SK-N-SH (cell line): ENCODE measurements around the gene MCM3AP. TPM values are rescaled to one million over a fixed set of nuclear protein-coding genes. Genes with fewer than 3 reads are reported as not detected.

Experiments
- CTCF ChIA-PET: fragments of 300-600, 350-600 bp; formaldehyde crosslinking; extraction: SDS; loops from one replicate; lab custom pipeline; 2021; lab: Yijun Ruan, JAX
- POLR2A ChIA-PET: fragments of 350-600 bp; sonication (Branson Sonifier 250); formaldehyde crosslinking; extraction: SDS; loops from one replicate; lab custom pipeline; 2020; ENCODE audit warnings: antibody characterized with exemption, inconsistent platforms; lab: Yijun Ruan, JAX
- DNase-seq: peaks from one replicate; pipeline ENCODE4 v3.0.0; 2012
- H2AFZ ChIP-seq: fragments of 200-600 bp; sonication (generic); 2 replicates; pipeline ENCODE4 v1.8.1; 2016; ENCODE audit warnings: antibody characterized with exemption, mild to moderate bottlenecking, low read depth
- H3F3A ChIP-seq: fragments of 200-600 bp; sonication (generic); replicated peaks from 2 replicates; pipeline ENCODE3; 2016; ENCODE audit warnings: antibody characterized with exemption, mild to moderate bottlenecking; ENCODE audit not compliant: insufficient read depth
- H3K27ac ChIP-seq, 2 experiments: fragments of 200-500 bp in 1 of 2; fragments of 200-600 bp in 1 of 2; sonication (Bioruptor generic) in 1 of 2; sonication (generic), shearing (Covaris generic) in 1 of 2; 2 replicates each; pipeline versions ENCODE4 v1.5.1 to v1.6.1; 2014 to 2016; ENCODE audit warnings: low read depth in 2 of 2, inconsistent platforms in 1 of 2, low read length in 1 of 2, mild to moderate bottlenecking in 1 of 2, mixed read lengths in 1 of 2
- H3K27me3 ChIP-seq: fragments of 200-600 bp; sonication (generic), shearing (Covaris generic); 2 replicates; pipeline ENCODE4 v1.6.1; 2016; ENCODE audit warnings: mixed run types; ENCODE audit not compliant: insufficient read depth
- H3K36me3 ChIP-seq, 2 experiments: fragments of 200-500 bp in 1 of 2; fragments of 200-600 bp in 1 of 2; sonication (Bioruptor generic) in 1 of 2; sonication (generic) in 1 of 2; replicated peaks in 1 of 2; 2 replicates each; pipeline versions ENCODE3 to v1.5.1; 2014 to 2016; ENCODE audit warnings: low read length in 1 of 2, mild to moderate bottlenecking in 1 of 2; ENCODE audit not compliant: insufficient read depth in 2 of 2, control insufficient read depth in 1 of 2
- H3K4me1 ChIP-seq, 2 experiments: fragments of 200-500 bp in 1 of 2; fragments of 200-600 bp in 1 of 2; sonication (Bioruptor generic) in 1 of 2; sonication (generic), shearing (Covaris generic) in 1 of 2; 2 replicates each; pipeline versions ENCODE4 v1.5.1 to v1.6.1; 2014 to 2016; ENCODE audit warnings: low read depth in 1 of 2, low read length in 1 of 2, mixed run types in 1 of 2; ENCODE audit not compliant: insufficient read depth in 2 of 2, control insufficient read depth in 1 of 2
- H3K4me2 ChIP-seq: fragments of 200-600 bp; sonication (generic), shearing (Covaris generic); 2 replicates; pipeline ENCODE4 v1.6.1; 2017; ENCODE audit warnings: mixed run types
- H3K4me3 ChIP-seq, 2 experiments: fragments of 200-500 bp in 1 of 2; fragments of 200-600 bp in 1 of 2; sonication (Bioruptor generic) in 1 of 2; sonication (generic), shearing (Covaris generic) in 1 of 2; 2 replicates each; pipeline versions ENCODE4 v1.5.1 to v1.8.1; 2014 to 2016; ENCODE audit warnings: low read depth in 2 of 2, inconsistent platforms in 1 of 2, low read length in 1 of 2, mild to moderate bottlenecking in 1 of 2, mixed read lengths in 1 of 2, moderate library complexity in 1 of 2
- H3K79me2 ChIP-seq: fragments of 200-600 bp; sonication (generic); 2 replicates; pipeline ENCODE4 v1.8.1; 2017; ENCODE audit warnings: mild to moderate bottlenecking; ENCODE audit not compliant: insufficient read depth
- H3K9ac ChIP-seq: fragments of 200-600 bp; sonication (generic); 2 replicates; pipeline ENCODE4 v1.6.1; 2017; ENCODE audit warnings: mixed run types
- H3K9me2 ChIP-seq: fragments of 200-600 bp; sonication (generic); 2 replicates; pipeline ENCODE4 v1.6.1; 2017; ENCODE audit warnings: mixed run types
- H3K9me3 ChIP-seq: fragments of 200-600 bp; sonication (generic); 2 replicates; pipeline ENCODE4 v1.6.1; 2017; ENCODE audit warnings: mixed run types, mild to moderate bottlenecking, moderate library complexity
- H4K20me1 ChIP-seq: fragments of 200-600 bp; sonication (generic); 2 replicates; pipeline ENCODE4 v1.6.1; 2017; ENCODE audit warnings: mild to moderate bottlenecking, mixed run types; ENCODE audit not compliant: insufficient read depth
- EP300 ChIP-seq, 2 experiments: IDR thresholded peaks; 2 replicates each; pipeline versions ENCODE4 v1.4.0 to v1.6.1; 2012; ENCODE audit warnings: borderline replicate concordance in 1 of 2, low read depth in 1 of 2, low read length in 1 of 2
- MEF2A ChIP-seq: IDR thresholded peaks from 2 replicates; pipeline ENCODE4 v1.4.0; 2012; ENCODE audit warnings: low read depth, borderline replicate concordance
- MXI1 ChIP-seq: IDR thresholded peaks from 2 replicates; pipeline ENCODE4 v1.6.1; 2012; ENCODE audit warnings: mild to moderate bottlenecking, low read depth, low read length, improper control_type of control experiment
- RXRA ChIP-seq: IDR thresholded peaks from 2 replicates; pipeline ENCODE4 v1.4.0; 2012; ENCODE audit warnings: low read depth, mild to moderate bottlenecking, borderline replicate concordance
- SIN3A ChIP-seq: IDR thresholded peaks from 2 replicates; pipeline ENCODE4 v1.6.1; 2012; ENCODE audit warnings: low read depth, mild to moderate bottlenecking, low read length, moderate library complexity, borderline replicate concordance
- ZBTB33 ChIP-seq: IDR thresholded peaks from 2 replicates; pipeline ENCODE4 v1.4.0; 2012; ENCODE audit warnings: low read depth, borderline replicate concordance
- WGBS: methylation state at CpG from one replicate; pipeline ENCODE4 v1.1.6; 2017; ENCODE audit warnings: low lambda C conversion rate; 5-methylcytosine and 5-hydroxymethylcytosine counted together
- polyA plus RNA-seq, 3 experiments: library from polyadenylated mRNA; depleted of rRNA; stranded (reverse); fragments of >200 nt; gene quantifications; 2 replicates each; pipeline ENCODE4 v1.2.3, GENCODE V29; 2012
- TF ChIP-seq, protein P1 (sequence below): IDR thresholded peaks from 2 replicates; pipeline ENCODE4 v1.4.0; 2012; ENCODE audit warnings: low read depth
- TF ChIP-seq, protein P2 (sequence below): fragments of 200-600 bp; sonication (generic); IDR thresholded peaks from 2 replicates; pipeline ENCODE4 v1.6.1; 2017; ENCODE audit warnings: antibody characterized with exemption, mild to moderate bottlenecking, moderate library complexity

MCM3AP gene
- polyA plus RNA-seq, 1 of the 3 experiments (the other 2 are of a cell fraction) = 42.9 TPM

- TF ChIP-seq EP300 (IDR thresholded peaks at IDR 0.05; ENCODE audit: borderline replicate concordance in 1 of 2, low read depth in 1 of 2, low read length in 1 of 2) (no peak), MXI1 (peak; percentile 86)
- TF ChIP-seq, protein P1, sequence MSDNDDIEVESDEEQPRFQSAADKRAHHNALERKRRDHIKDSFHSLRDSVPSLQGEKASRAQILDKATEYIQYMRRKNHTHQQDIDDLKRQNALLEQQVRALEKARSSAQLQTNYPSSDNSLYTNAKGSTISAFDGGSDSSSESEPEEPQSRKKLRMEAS = peak; percentile 40; the same call in 1 of the 2 replicates
Observed at GRCh38 chr21:46323710-46324389, 38.4 kb upstream of the MCM3AP start, which contains the start of the genes C21orf58 and PCNT (continued).

GRCh38 chr21:46323227-46323709 is 37.9 kb upstream of the MCM3AP start:
- peaks cover 8% of the 10 kb centered on the region; the same call in 1 of the 2 replicates for H4K20me1 ChIP-seq
- H3K4me1 ChIP-seq = peaks cover 15 to 46% of the 10 kb centered on the region in 2 experiments; a peak in 3 of 4 replicates
- ChIA-PET CTCF (interaction anchor here (0.7 kb wide), 1 partner anchor 78 kb away, joined by 3 read pairs; no protein-coding TSS in a partner anchor), POLR2A (no interaction called here)
- no peaks in the 10 kb centered on the region for H3K9me3 ChIP-seq
- peaks cover 2 to 9% of the 10 kb centered on the region in 2 experiments for H3K36me3 ChIP-seq
- no peak for DNase-seq
- peak overlapping the region; percentile 72; the same call in 1 of the 2 replicates for H2AFZ ChIP-seq
- H3K27me3 ChIP-seq = no peaks in the 10 kb centered on the region
- peaks cover 76% of the 10 kb centered on the region for H3K79me2 ChIP-seq
- WGBS = under 1% methylated on average over 30 of the region's 34 CpGs
- H3K4me3 ChIP-seq = peak overlapping the region; percentile 81 to 96
- H3K4me2 ChIP-seq = peak overlapping the region; percentile 100
- TF ChIP-seq, protein P1 = no peak
- TF ChIP-seq, protein P2, sequence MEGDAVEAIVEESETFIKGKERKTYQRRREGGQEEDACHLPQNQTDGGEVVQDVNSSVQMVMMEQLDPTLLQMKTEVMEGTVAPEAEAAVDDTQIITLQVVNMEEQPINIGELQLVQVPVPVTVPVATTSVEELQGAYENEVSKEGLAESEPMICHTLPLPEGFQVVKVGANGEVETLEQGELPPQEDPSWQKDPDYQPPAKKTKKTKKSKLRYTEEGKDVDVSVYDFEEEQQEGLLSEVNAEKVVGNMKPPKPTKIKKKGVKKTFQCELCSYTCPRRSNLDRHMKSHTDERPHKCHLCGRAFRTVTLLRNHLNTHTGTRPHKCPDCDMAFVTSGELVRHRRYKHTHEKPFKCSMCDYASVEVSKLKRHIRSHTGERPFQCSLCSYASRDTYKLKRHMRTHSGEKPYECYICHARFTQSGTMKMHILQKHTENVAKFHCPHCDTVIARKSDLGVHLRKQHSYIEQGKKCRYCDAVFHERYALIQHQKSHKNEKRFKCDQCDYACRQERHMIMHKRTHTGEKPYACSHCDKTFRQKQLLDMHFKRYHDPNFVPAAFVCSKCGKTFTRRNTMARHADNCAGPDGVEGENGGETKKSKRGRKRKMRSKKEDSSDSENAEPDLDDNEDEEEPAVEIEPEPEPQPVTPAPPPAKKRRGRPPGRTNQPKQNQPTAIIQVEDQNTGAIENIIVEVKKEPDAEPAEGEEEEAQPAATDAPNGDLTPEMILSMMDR = peak; percentile 9; the same call in 1 of the 2 replicates
- no peaks in the 10 kb centered on the region for H3K9me2 ChIP-seq
- H3K9ac ChIP-seq = peak overlapping the region; percentile 95
- peaks cover 16% of the 10 kb centered on the region for H3F3A ChIP-seq
- peak overlapping the region; percentile 65 to 68 for H3K27ac ChIP-seq

DNA sequence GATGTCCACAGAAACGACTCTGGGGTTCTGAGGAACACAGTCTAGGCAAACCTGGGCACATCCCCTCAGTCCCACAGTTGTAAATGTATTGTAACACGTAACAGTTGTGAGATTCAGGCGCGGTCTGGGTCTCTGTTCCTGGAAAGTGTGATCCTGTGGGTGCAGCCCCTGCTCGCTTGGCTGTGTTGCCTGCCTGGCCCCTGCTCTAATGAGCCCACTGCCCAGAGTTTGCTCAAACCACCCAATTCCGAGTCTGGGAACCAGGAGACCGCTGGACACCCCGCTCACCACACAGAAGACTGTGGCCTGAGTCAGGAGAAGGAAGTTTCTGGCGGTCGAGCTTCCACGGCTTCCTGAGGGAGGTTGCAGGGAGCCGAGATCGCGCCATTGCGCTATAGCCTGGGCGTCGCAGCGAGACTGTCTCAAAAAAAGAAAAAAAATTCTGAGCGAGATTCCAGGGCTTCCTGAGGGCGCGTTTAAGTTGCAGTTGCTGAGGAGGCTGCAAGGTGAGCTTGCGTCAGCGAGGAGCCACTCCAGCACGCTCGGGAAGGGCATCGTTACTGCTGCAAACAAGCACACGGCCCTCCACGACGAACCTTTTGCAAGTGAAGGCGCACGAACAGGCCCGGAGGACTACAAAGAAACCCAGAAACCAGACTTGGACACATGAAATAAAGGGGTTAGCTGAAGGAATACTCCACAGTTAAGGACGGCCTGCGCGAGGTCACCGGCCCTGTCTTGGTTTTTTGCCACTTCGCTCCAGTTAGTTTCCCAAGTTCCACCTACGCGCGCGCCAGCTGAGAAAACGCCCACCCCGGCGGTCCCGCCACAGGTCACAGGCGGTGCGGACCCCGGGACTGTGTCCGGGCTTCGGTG is 37.2 kb upstream of the MCM3AP start:
- peaks cover 2 to 9% of the 10 kb centered on the region in 2 experiments for H3K36me3 ChIP-seq
- H3F3A ChIP-seq = peaks cover 16% of the 10 kb centered on the region
- no peaks in the 10 kb centered on the region for H3K27me3 ChIP-seq
- peak overlapping the region; percentile 81 to 96 for H3K4me3 ChIP-seq
- no peak for DNase-seq
- peak overlapping the region; percentile 95 for H3K9ac ChIP-seq
- peak overlapping the region; percentile 100 for H3K4me2 ChIP-seq
- CTCF ChIA-PET = interaction anchor here (0.7 kb wide), 2 partner anchors 77 to 180 kb away, joined by 3 read pairs; no protein-coding TSS in a partner anchor
- peaks cover 15 to 52% of the 10 kb centered on the region in 2 experiments; a peak in 3 of 4 replicates for H3K4me1 ChIP-seq
- peak overlapping the region in 1 of 2 experiments; percentile 68; a peak in 2 of 4 replicates for H3K27ac ChIP-seq
- peaks cover 8% of the 10 kb centered on the region; the same call in 1 of the 2 replicates for H4K20me1 ChIP-seq
- POLR2A ChIA-PET = no interaction called here
- H3K79me2 ChIP-seq = peaks cover 70% of the 10 kb centered on the region
- no peaks in the 10 kb centered on the region for H3K9me3 ChIP-seq
- no peaks in the 10 kb centered on the region for H3K9me2 ChIP-seq
- no peak for TF ChIP-seq ZBTB33
- peak; percentile 38; the same call in 1 of the 2 replicates for TF ChIP-seq SIN3A
- TF ChIP-seq RXRA = no peak
- TF ChIP-seq MEF2A = no peak
- H2AFZ ChIP-seq = peak overlapping the region; percentile 72
- WGBS = 6% methylated on average over 33 of the region's 50 CpGs
